Measurements from ENCODE around the gene CARD8.

Gene CARD8

GRCh38 chr19:48210005-48210404 lies 45.7 kb downstream of the CARD8 start:
- no peak for DNase-seq (ENCODE audit: low read depth)
- H3K4me3 ChIP-seq (ENCODE audit: control insufficient read depth, low read depth, low read length) = no peak overlapping the region
- no peak for TF ChIP-seq CTCF (IDR thresholded peaks at IDR 0.05; ENCODE audit: control insufficient read depth, insufficient read depth, low read depth, low read length, missing control alignments)

GRCh38 chr19:48206397-48207093 lies 49.2 kb downstream of the CARD8 start:
- no peak for TF ChIP-seq CTCF (IDR thresholded peaks at IDR 0.05; ENCODE audit: control insufficient read depth, insufficient read depth, low read depth, low read length, missing control alignments)
- H3K4me3 ChIP-seq (ENCODE audit: control insufficient read depth, low read depth, low read length) = no peak overlapping the region
- no peak for DNase-seq (ENCODE audit: low read depth)

GRCh38 chr19:48203794-48204628 lies 51.7 kb downstream of the CARD8 start:
- no peak for TF ChIP-seq CTCF (IDR thresholded peaks at IDR 0.05; ENCODE audit: control insufficient read depth, insufficient read depth, low read depth, low read length, missing control alignments)
- peak overlapping the region; percentile 96 for H3K4me3 ChIP-seq (ENCODE audit: control insufficient read depth, low read depth, low read length)
- peak; percentile 62 for DNase-seq (ENCODE audit: low read depth)

GRCh38 chr19:48203222-48203793 lies 52.4 kb downstream of the CARD8 start:
- peak overlapping the region; percentile 96 for H3K4me3 ChIP-seq (ENCODE audit: control insufficient read depth, low read depth, low read length)
- no peak for DNase-seq (ENCODE audit: low read depth)
- TF ChIP-seq CTCF (IDR thresholded peaks at IDR 0.05; ENCODE audit: control insufficient read depth, insufficient read depth, low read depth, low read length, missing control alignments) = no peak

- H3K4me3 ChIP-seq (ENCODE audit: control insufficient read depth, low read depth, low read length) = no peak overlapping the region
- no peak for TF ChIP-seq CTCF (IDR thresholded peaks at IDR 0.05; ENCODE audit: control insufficient read depth, insufficient read depth, low read depth, low read length, missing control alignments)
- no peak for DNase-seq (ENCODE audit: low read depth)
These were observed 58.6 kb downstream of the CARD8 start for GRCh38 chr19:48196933-48197665.

DNA sequence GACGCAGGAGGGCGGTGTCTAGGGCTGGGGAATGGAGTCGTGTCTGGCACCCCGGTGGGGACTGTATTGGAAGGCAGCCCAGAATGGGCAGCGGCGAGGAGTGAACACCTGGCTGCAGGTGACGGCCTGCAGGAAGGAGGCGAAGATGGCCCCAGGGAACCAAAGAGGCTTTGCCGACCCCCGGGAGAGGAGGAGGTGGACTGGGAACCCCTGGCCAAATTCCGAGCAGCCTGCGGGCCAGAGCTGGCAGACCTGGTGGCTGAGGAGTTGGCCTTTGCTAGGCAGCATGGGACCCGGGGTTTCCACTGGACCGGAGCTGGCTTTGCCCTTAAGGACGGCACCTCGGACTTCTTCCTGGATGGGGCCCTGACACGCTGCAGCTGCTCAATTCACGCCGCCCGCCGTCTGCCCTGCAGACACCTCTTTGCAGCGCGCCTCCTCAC lies 59.4 kb downstream of the CARD8 start:
- no peak for TF ChIP-seq CTCF (IDR thresholded peaks at IDR 0.05; ENCODE audit: control insufficient read depth, insufficient read depth, low read depth, low read length, missing control alignments)
- no peak overlapping the region for H3K4me3 ChIP-seq (ENCODE audit: control insufficient read depth, low read depth, low read length)
- DNase-seq (ENCODE audit: low read depth) = no peak

All from AG09309 (cell line).